Activated CD4-positive, alpha-beta T cell treated with anti-CD3 and anti-CD28 coated beads, Interleukin-2, amount 10 ng/mL, durations not matched to agents 24 days and 14 days (primary cell): ENCODE measurements around the gene ZFTA. TPM values are rescaled to one million over a fixed set of nuclear protein-coding genes. Genes with fewer than 3 reads are reported as not detected.
"Not testable (repeated sequence)": the region's sequence is repeated elsewhere in the genome, so short reads cannot be mapped to it uniquely, and the experiment has no call there.

Experiments
- DNase-seq: peaks from one replicate; pipeline ENCODE4 v3.0.0; 2022
- H3K27ac Mint-ChIP-seq: one replicate; pipeline ENCODE4 v1.8.0; 2022; ENCODE audit warnings: mild to moderate bottlenecking, mixed read lengths
- H3K27me3 Mint-ChIP-seq: one replicate; pipeline ENCODE4 v1.8.0; 2022; ENCODE audit warnings: mixed read lengths
- H3K36me3 Mint-ChIP-seq: one replicate; pipeline ENCODE4 v1.8.0; 2022; ENCODE audit warnings: low read depth, mild to moderate bottlenecking, mixed read lengths
- H3K4me1 Mint-ChIP-seq: one replicate; pipeline ENCODE4 v1.8.0; 2021; ENCODE audit warnings: mixed read lengths
- H3K4me3 Mint-ChIP-seq: one replicate; pipeline ENCODE4 v1.8.0; 2022; ENCODE audit warnings: mild to moderate bottlenecking, moderate library complexity, mixed read lengths
- H3K9me3 Mint-ChIP-seq: one replicate; pipeline ENCODE4 v1.8.0; 2021; ENCODE audit warnings: mixed read lengths
- intact Hi-C: fragments of 100-400 bp; cut with micrococcal nuclease; formaldehyde crosslinking; loops from one replicate; pipeline ENCODE4 v1.15.1; 2023
- total RNA-seq: library from RNA; stranded (reverse); gene quantifications from 2 replicates; pipeline ENCODE4 v1.2.3, GENCODE V29; 2022

The ZFTA gene
- total RNA-seq: 3.8 and 5.3 TPM in 2 replicates

- Mint-ChIP-seq H3K9me3 (no peaks in the 10 kb centered on the region), H3K27ac (peak within 1 kb of the TSS; percentile 88)
- intact Hi-C loops: loop anchor here (2.0 to 5.0 kb wide), 2 partner anchors 170 to 229 kb away; partner anchors contain the start of gene NAA40
Observed at GRCh38 chr11:63768237-63769041, at the start of gene ZFTA. TSS of gene ZFTA (minus strand) at chr11:63768775. CDS start at chr11:63768622, 153 bp downstream.

GRCh38 chr11:63817758-63818498, 49.4 kb upstream of the ZFTA start:
- Mint-ChIP-seq H3K4me3 (no peak overlapping the region), H3K27ac (no peak overlapping the region), H3K4me1 (peaks cover 28% of the 10 kb centered on the region), H3K36me3 (peaks cover 53% of the 10 kb centered on the region), H3K27me3 (no peaks in the 10 kb centered on the region), H3K9me3 (no peaks in the 10 kb centered on the region)
- intact Hi-C loops: no loop called here
- DNase-seq: no peak

More at GRCh38 chr11:63768237-63769041, at the start of gene ZFTA:
- Mint-ChIP-seq H3K4me1 (peaks cover 12% of the 10 kb centered on the region), H3K27me3 (peaks cover 34% of the 10 kb centered on the region), H3K4me3 (peak within 1 kb of the TSS; percentile 96), H3K36me3 (no peaks in the 10 kb centered on the region)
- DNase-seq: peak; percentile 89

DNA sequence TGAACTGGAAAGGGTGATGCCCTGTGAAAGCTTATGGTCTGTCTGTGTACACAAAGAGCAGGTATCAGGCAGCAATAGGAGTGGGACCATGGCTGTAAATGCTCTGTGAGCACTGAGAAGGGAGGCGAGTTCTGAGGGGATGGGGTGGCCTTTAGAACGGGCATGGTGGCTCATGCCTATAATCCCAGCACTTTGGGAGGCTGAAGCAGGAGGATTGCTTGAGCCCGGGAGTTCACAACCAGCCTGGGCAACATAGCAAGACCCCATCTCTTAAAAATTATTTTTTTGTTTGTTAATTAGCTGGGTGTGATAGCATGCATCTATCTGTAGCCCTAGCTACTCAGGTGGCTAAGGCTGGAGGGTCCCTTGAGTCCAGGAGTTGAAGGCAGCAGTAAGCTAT, 48.2 kb upstream of the ZFTA start:
- H3K4me1 Mint-ChIP-seq: peaks cover 28% of the 10 kb centered on the region

DNA sequence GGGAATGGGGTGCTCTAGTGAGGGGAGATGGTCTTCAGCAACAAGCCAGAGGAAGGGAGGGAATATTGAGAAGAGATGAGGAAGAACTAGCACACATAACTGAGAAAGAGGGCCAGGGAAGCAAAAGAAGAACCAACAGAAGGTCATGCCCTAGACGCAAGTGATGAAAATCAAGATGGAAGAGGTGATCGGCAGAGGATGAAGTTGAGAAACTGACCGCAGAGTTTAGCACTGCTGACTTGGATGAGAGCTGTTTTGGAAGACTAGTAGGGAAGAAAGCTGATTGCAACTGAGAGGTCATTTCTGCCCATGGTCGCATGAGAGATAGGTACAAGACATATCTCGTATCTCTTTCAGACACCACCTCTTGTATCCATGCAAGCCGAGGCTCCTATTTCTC, 47.6 kb upstream of the ZFTA start:
- intact Hi-C loops: no loop called here
- Mint-ChIP-seq H3K27ac (no peak overlapping the region), H3K4me1 (peaks cover 28% of the 10 kb centered on the region), H3K4me3 (no peak overlapping the region), H3K9me3 (no peaks in the 10 kb centered on the region), H3K36me3 (peaks cover 42% of the 10 kb centered on the region), H3K27me3 (peaks cover 2% of the 10 kb centered on the region)
- DNase-seq: no peak

More for the DNA sequence above, 48.2 kb upstream of the ZFTA start:
- Mint-ChIP-seq H3K27ac (no peak overlapping the region), H3K36me3 (peaks cover 47% of the 10 kb centered on the region), H3K27me3 (no peaks in the 10 kb centered on the region), H3K9me3 (no peaks in the 10 kb centered on the region), H3K4me3 (no peak overlapping the region)
- DNase-seq: no peak
- intact Hi-C loops: no loop called here

DNA sequence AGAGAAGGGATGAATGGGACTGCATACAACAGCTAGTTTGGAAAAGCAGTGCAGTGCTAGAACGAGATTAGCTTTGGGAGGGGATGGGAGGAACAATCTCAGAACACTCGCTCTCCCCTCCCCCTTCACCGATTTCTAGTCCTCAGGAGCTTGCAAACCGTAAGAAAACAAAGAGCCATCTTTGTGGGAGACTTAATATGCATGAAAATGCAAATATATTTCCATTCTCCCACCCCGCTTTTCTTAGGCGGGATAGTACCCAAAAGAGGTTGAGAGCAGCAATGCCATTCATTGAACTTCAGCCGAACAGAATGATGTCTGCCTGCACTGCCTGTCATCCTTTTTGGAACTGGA, 45.8 kb upstream of the ZFTA start:
- peak overlapping the region; percentile 78 for H3K27ac Mint-ChIP-seq
- peaks cover 30% of the 10 kb centered on the region for H3K36me3 Mint-ChIP-seq
- intact Hi-C loops: no loop called here
- H3K4me3 Mint-ChIP-seq: peak overlapping the region; percentile 86
- H3K27me3 Mint-ChIP-seq: peaks cover 3% of the 10 kb centered on the region
- peaks cover 30% of the 10 kb centered on the region for H3K4me1 Mint-ChIP-seq
- DNase-seq: no peak
- no peaks in the 10 kb centered on the region for H3K9me3 Mint-ChIP-seq

GRCh38 chr11:63813563-63814382, 45.2 kb upstream of the ZFTA start:
- Mint-ChIP-seq H3K4me3 (peak overlapping the region; percentile 86), H3K27ac (peak overlapping the region; percentile 78), H3K36me3 (peaks cover 27% of the 10 kb centered on the region), H3K4me1 (peaks cover 30% of the 10 kb centered on the region), H3K27me3 (peaks cover 3% of the 10 kb centered on the region), H3K9me3 (no peaks in the 10 kb centered on the region)
- peak; percentile 85 for DNase-seq
- intact Hi-C loops: loop anchor here (1.0 to 2.0 kb wide), 3 partner anchors 25 to 131 kb away; partner anchors contain the start of gene MARK2

GRCh38 chr11:63813035-63813562, 44.5 kb upstream of the ZFTA start, which contains the start of gene SPINDOC:
TSS of gene SPINDOC (plus strand) at chr11:63813456. CDS start at chr11:63813687, 231 bp downstream.
- intact Hi-C loops: loop anchor here (1.0 to 2.0 kb wide), 3 partner anchors 26 to 131 kb away; partner anchors contain the start of gene MARK2
- peak within 1 kb of the TSS; percentile 86 for H3K4me3 Mint-ChIP-seq
- peak within 1 kb of the TSS; percentile 78 for H3K27ac Mint-ChIP-seq
- DNase-seq: peak; percentile 95
- H3K36me3 Mint-ChIP-seq: peaks cover 24% of the 10 kb centered on the region
- H3K4me1 Mint-ChIP-seq: peaks cover 30% of the 10 kb centered on the region
- H3K9me3 Mint-ChIP-seq: no peaks in the 10 kb centered on the region
- peaks cover 3% of the 10 kb centered on the region for H3K27me3 Mint-ChIP-seq

- Mint-ChIP-seq H3K9me3 (no peaks in the 10 kb centered on the region), H3K4me1 (peaks cover 25% of the 10 kb centered on the region), H3K27me3 (peaks cover 3% of the 10 kb centered on the region), H3K4me3 (peak overlapping the region; percentile 8), H3K36me3 (peaks cover 15% of the 10 kb centered on the region), H3K27ac (no peak overlapping the region)
- DNase-seq: no peak
- intact Hi-C loops: no loop called here
Observed at GRCh38 chr11:63811522-63811921, 42.9 kb upstream of the ZFTA start.

DNA sequence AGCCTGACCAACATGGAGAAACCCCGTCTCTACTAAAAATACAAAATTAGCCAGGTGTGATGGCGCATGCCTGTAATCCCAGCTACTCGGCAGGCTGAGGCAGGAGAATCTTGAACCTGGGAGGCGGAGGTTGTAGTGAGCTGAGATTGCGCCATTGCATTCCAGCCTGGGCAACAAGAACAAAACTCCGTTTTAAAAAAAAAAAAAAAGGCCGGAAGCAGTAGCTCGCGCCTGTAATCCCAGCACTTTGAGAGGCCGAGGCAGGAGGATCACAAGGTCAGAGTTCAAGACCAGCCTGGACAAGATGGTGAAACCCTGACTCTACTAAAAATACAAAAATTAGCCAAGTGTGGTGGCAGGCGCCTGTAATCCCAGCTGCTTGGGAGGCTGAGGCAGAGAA, 41.8 kb upstream of the ZFTA start:
- intact Hi-C loops, H3K27ac Mint-ChIP-seq, H3K4me3 Mint-ChIP-seq, H3K27me3 Mint-ChIP-seq, DNase-seq, H3K36me3 Mint-ChIP-seq, H3K9me3 Mint-ChIP-seq: not testable (repeated sequence)
- peaks cover 16% of the 10 kb centered on the region for H3K4me1 Mint-ChIP-seq

GRCh38 chr11:63805844-63806415, 37.4 kb upstream of the ZFTA start:
- Mint-ChIP-seq H3K27ac (no peak overlapping the region), H3K9me3 (no peaks in the 10 kb centered on the region), H3K36me3 (no peaks in the 10 kb centered on the region), H3K4me3 (no peak overlapping the region), H3K27me3 (peaks cover 1% of the 10 kb centered on the region), H3K4me1 (peaks cover 1% of the 10 kb centered on the region)
- intact Hi-C loops: no loop called here
- DNase-seq: no peak

DNA sequence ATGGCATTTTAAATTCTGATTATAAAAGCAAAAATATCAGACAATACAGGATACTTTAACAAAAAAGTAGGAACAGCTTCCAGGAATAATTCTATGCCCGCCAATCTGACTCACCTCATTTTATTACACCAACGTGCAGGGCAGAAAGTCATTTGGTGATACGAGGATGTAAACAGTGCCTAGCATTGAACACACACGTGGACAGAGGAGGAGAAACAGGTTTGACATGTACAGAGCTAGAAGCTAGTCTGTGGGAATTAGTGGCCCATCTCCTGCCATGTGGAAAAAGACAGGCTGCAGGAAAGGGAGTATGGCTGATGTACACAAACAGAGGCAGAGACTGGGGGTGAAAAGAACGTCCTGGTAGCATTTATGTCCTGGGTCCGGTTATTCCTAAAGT, 35.7 kb upstream of the ZFTA start:
- no peaks in the 10 kb centered on the region for H3K9me3 Mint-ChIP-seq
- intact Hi-C loops: no loop called here
- H3K4me1 Mint-ChIP-seq: no peaks in the 10 kb centered on the region
- no peaks in the 10 kb centered on the region for H3K36me3 Mint-ChIP-seq
- H3K4me3 Mint-ChIP-seq: no peak overlapping the region
- peaks cover 2% of the 10 kb centered on the region for H3K27me3 Mint-ChIP-seq
- no peak for DNase-seq
- no peak overlapping the region for H3K27ac Mint-ChIP-seq

GRCh38 chr11:63802637-63803414, 34.3 kb upstream of the ZFTA start:
- Mint-ChIP-seq H3K27me3 (peaks cover 5% of the 10 kb centered on the region), H3K27ac (no peak overlapping the region), H3K4me3 (no peak overlapping the region), H3K36me3 (no peaks in the 10 kb centered on the region), H3K4me1 (no peaks in the 10 kb centered on the region), H3K9me3 (no peaks in the 10 kb centered on the region)
- intact Hi-C loops: no loop called here
- DNase-seq: no peak
